Right cardiac atrium (tissue), 5 donors: ENCODE measurements around the gene UBA1. TPM values are rescaled to one million over a fixed set of nuclear protein-coding genes. Genes with fewer than 3 reads are reported as not detected.
A peak's percentile ranks its signal among the peaks of the same experiment; 100 is the strongest.

Experiments used
- ATAC-seq, 2 donors: fragments of 200-7000 bp; cut with Tn5 transposase; one replicate each; pipeline versions ENCODE4 v1.8.0 to v1.9.1; 2020; ENCODE audit warnings: moderate library complexity in 2 of 2, mild to moderate bottlenecking in 1 of 2
- DNase-seq, 3 donors: peaks; one replicate each; pipeline ENCODE4 v3.0.0-alpha.2; 2020
- H3K27ac ChIP-seq: one replicate; pipeline ENCODE4 v1.5.1; 2013; ENCODE audit warnings: mild to moderate bottlenecking, low read length, control low read depth, moderate library complexity
- H3K27me3 ChIP-seq: one replicate; pipeline ENCODE4 v1.6.1; 2013; ENCODE audit not compliant: control insufficient read depth, insufficient read depth
- H3K4me1 ChIP-seq: one replicate; pipeline ENCODE4 v1.6.1; 2013; ENCODE audit warnings: low read length; ENCODE audit not compliant: control insufficient read depth, insufficient read depth
- H3K4me3 ChIP-seq: one replicate; pipeline ENCODE4 v1.5.1; 2013; ENCODE audit warnings: low read length, control low read depth
- H3K9me3 ChIP-seq: one replicate; pipeline ENCODE4 v1.6.1; 2013; ENCODE audit warnings: low read length; ENCODE audit not compliant: control insufficient read depth
- WGBS: extraction: QIAGEN DNeasy Blood & Tissue Kit; methylation state at CpG from one replicate; pipeline ENCODE4 v1.1.7; 2013; 5-methylcytosine and 5-hydroxymethylcytosine counted together
- intact Hi-C, 4 donors: fragments of 100-400 bp; cut with DNase I; formaldehyde crosslinking; loops; one replicate each; pipeline versions ENCODE4 v1.11.0 to v1.14.0; 2022 to 2023
- polyA plus RNA-seq: library from polyadenylated mRNA; stranded (reverse); fragments of 200-250 nt; gene quantifications from one replicate; pipeline ENCODE4 v1.2.3, GENCODE V29; 2013
- total RNA-seq, 4 donors: library from RNA; stranded (reverse); fragmentation: NEBNext Ultra II Directional; extraction: Animal tissue kit (Norgen Biotek cat#: 25700); gene quantifications; one replicate each; pipeline ENCODE4 v1.2.1, GENCODE V29; 2021
- donor health status: healthy with polysubstance abuse.
- donor health status: DM: no; HTN: yes; CAD: no.
- donor health status: DM: no; HTN: no; CAD: no.
- donor health status: DM: no; HTN: yes; CAD: no; lungs with severe emphysema.
- donor health status: DM: yes; HTN: yes; CAD: no.

Gene UBA1
- total and polyA plus RNA-seq, 5 donors: 79.5 to 130 (median 113) TPM

DNA sequence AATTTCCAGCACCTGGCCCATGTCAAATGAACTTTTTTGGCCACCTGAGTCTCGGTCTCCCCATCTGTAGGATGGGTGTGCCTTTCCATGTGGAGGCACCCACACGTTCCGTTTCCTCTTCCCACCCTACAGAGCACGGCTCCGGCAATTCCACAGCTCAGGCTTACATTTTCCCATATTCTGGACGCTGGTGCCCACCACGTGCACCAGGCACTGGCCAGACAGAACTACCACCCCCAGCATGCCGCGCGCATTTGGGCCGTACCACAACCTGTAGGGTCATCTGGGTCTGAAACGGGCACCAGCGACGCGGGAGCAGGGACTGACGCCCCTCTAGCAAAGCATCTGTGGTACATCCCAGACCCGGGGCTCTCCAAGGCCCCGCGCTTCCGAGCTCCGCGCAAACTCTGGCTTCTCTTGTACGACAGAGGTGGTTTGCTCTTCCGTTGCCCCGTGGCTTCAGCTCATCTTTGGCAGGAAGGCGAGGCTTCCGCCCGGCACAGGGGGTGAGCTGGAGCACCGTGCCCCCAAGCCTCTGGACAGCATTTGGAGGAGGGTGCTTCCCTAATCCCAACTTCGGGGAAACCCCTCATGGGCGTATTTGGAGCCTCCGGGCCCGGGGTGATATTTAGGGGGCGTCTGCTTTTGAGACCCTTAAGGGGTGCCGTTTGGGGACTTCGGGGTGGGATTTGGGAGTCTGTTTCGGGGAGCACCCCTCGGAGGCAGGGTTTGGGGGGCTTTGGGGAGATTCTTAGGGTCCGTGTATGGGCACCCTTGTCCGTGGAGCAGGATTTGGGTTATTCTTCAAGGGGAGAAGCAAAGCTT lies 3.0 kb upstream of the UBA1 start:
- intact Hi-C loops: loop anchor here in 3 of 4 donors (5.0 kb wide), 2 partner anchors 192 to 332 kb away; no protein-coding TSS in a partner anchor
- H3K27ac ChIP-seq: peak overlapping the region; percentile 48
- H3K27me3 ChIP-seq: no peaks in the 10 kb centered on the region
- peaks cover 6% of the 10 kb centered on the region for H3K4me1 ChIP-seq
- H3K9me3 ChIP-seq: no peaks in the 10 kb centered on the region
- DNase-seq: peak; percentile 88 to 94 (median 93)
- 2% methylated on average over 40 of the region's 40 CpGs for WGBS
- ATAC-seq: peak; percentile 84 to 92
- peak overlapping the region; percentile 93 for H3K4me3 ChIP-seq

- H3K9me3 ChIP-seq: no peaks in the 10 kb centered on the region
- intact Hi-C loops: loop anchor here in 3 of 4 donors (5.0 kb wide), 2 partner anchors 191 to 331 kb away; no protein-coding TSS in a partner anchor
- peak overlapping the region; percentile 93 for H3K4me3 ChIP-seq
- no peak overlapping the region for H3K27ac ChIP-seq
- ATAC-seq (no peak), DNase-seq (peak in 1 of 3 donors; percentile 53)
- H3K4me1 ChIP-seq: peaks cover 9% of the 10 kb centered on the region
- no peaks in the 10 kb centered on the region for H3K27me3 ChIP-seq
- WGBS: 10% methylated on average over 26 of the region's 26 CpGs
Measured at GRCh38 chrX:47191331-47191730, 2.3 kb upstream of the UBA1 start.

GRCh38 chrX:47191806-47192401 lies 1.7 kb upstream of the UBA1 start:
- intact Hi-C loops: loop anchor here in 3 of 4 donors (5.0 kb wide), 2 partner anchors 190 to 330 kb away; no protein-coding TSS in a partner anchor
- DNase-seq: no peak
- WGBS: 69% methylated on average over 16 of the region's 16 CpGs
- H3K27ac ChIP-seq: no peak overlapping the region
- peak overlapping the region; percentile 93 for H3K4me3 ChIP-seq
- no peaks in the 10 kb centered on the region for H3K27me3 ChIP-seq
- ATAC-seq: no peak
- H3K4me1 ChIP-seq: peaks cover 11% of the 10 kb centered on the region
- no peaks in the 10 kb centered on the region for H3K9me3 ChIP-seq

- intact Hi-C loops: loop anchor here in 3 of 4 donors (5.0 kb wide), 2 partner anchors 188 to 328 kb away; no protein-coding TSS in a partner anchor
- 5% methylated on average over 14 of the region's 14 CpGs for WGBS
- ATAC-seq (no peak), DNase-seq (peak in 1 of 3 donors; percentile 34)
- Histone ChIP-seq H3K27ac (peak overlapping the region; percentile 100), H3K4me1 (peaks cover 11% of the 10 kb centered on the region), H3K4me3 (peak overlapping the region; percentile 82), H3K9me3 (no peaks in the 10 kb centered on the region), H3K27me3 (no peaks in the 10 kb centered on the region)
Measured at GRCh38 chrX:47194194-47194787, 662 bp downstream of the UBA1 start.

GRCh38 chrX:47196098-47196497 lies 2.5 kb downstream of the UBA1 start:
- intact Hi-C loops: no loop called here
- 43% methylated on average over 3 of the region's 3 CpGs for WGBS
- H3K4me1 ChIP-seq: peaks cover 9% of the 10 kb centered on the region

GRCh38 chrX:47197526-47197925 lies 3.9 kb downstream of the UBA1 start:
- 42% methylated on average over 7 of the region's 7 CpGs for WGBS
- DNase-seq (no peak), ATAC-seq (no peak)
- H3K9me3 ChIP-seq: no peaks in the 10 kb centered on the region
- H3K4me1 ChIP-seq: peaks cover 5% of the 10 kb centered on the region
- H3K27ac ChIP-seq: no peak overlapping the region
- no peak overlapping the region for H3K4me3 ChIP-seq
- intact Hi-C loops: no loop called here
- no peaks in the 10 kb centered on the region for H3K27me3 ChIP-seq

More at GRCh38 chrX:47196098-47196497, 2.5 kb downstream of the UBA1 start:
- ATAC-seq (no peak), DNase-seq (no peak)
- Histone ChIP-seq H3K9me3 (no peaks in the 10 kb centered on the region), H3K27me3 (no peaks in the 10 kb centered on the region), H3K27ac (no peak overlapping the region), H3K4me3 (peak overlapping the region; percentile 11)

GRCh38 chrX:47198026-47198686 lies 4.5 kb downstream of the UBA1 start:
- no peaks in the 10 kb centered on the region for H3K27me3 ChIP-seq
- no peak overlapping the region for H3K27ac ChIP-seq
- intact Hi-C loops: no loop called here
- no peak overlapping the region for H3K4me3 ChIP-seq
- ATAC-seq (no peak), DNase-seq (no peak)
- no peaks in the 10 kb centered on the region for H3K9me3 ChIP-seq
- H3K4me1 ChIP-seq: peaks cover 5% of the 10 kb centered on the region
- WGBS: 65% methylated on average over 10 of the region's 10 CpGs

GRCh38 chrX:47198687-47199080 lies 5.1 kb downstream of the UBA1 start:
- Histone ChIP-seq H3K27ac (no peak overlapping the region), H3K4me3 (no peak overlapping the region), H3K4me1 (peaks cover 5% of the 10 kb centered on the region), H3K9me3 (no peaks in the 10 kb centered on the region), H3K27me3 (no peaks in the 10 kb centered on the region)
- WGBS: 66% methylated on average over 15 of the region's 15 CpGs
- DNase-seq: no peak
- no peak for ATAC-seq
- intact Hi-C loops: no loop called here

DNA sequence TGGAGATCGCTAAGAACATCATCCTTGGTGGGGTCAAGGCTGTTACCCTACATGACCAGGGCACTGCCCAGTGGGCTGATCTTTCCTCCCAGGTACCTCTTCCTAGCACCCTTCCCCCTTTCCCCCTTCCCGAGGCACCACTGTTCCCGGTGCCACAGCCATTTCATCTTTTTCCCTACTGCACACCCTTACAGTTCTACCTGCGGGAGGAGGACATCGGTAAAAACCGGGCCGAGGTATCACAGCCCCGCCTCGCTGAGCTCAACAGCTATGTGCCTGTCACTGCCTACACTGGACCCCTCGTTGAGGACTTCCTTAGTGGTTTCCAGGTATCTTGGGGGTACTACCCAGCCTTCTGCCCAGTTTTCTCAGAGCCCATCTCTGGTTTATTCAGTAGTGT lies 5.7 kb downstream of the UBA1 start:
- H3K9me3 ChIP-seq: no peaks in the 10 kb centered on the region
- ATAC-seq: no peak

GRCh38 chrX:47200385-47201150 lies 6.9 kb downstream of the UBA1 start:
- WGBS: 73% methylated on average over 9 of the region's 9 CpGs
- intact Hi-C loops: no loop called here
- H3K4me3 ChIP-seq: no peak overlapping the region
- H3K9me3 ChIP-seq: no peaks in the 10 kb centered on the region
- peaks cover 5% of the 10 kb centered on the region for H3K4me1 ChIP-seq
- ATAC-seq (peak; percentile 71 to 78), DNase-seq (peak in 2 of 3 donors; percentile 60 to 78)
- no peaks in the 10 kb centered on the region for H3K27me3 ChIP-seq
- no peak overlapping the region for H3K27ac ChIP-seq

More for the DNA sequence above, 5.7 kb downstream of the UBA1 start:
- intact Hi-C loops: no loop called here
- no peak overlapping the region for H3K4me3 ChIP-seq
- no peaks in the 10 kb centered on the region for H3K27me3 ChIP-seq
- peaks cover 5% of the 10 kb centered on the region for H3K4me1 ChIP-seq
- 90% methylated on average over 10 of the region's 10 CpGs for WGBS
- no peak for DNase-seq
- H3K27ac ChIP-seq: no peak overlapping the region
